Hepatocyte (in vitro differentiated cells): ENCODE data around the gene SRRM3. TPM values are rescaled to one million over a fixed set of nuclear protein-coding genes. Genes with fewer than 3 reads are reported as not detected.

ENCODE experiments used
- DNase-seq: peaks from one replicate; pipeline ENCODE4 v3.0.0-alpha.2; 2016; ENCODE audit warnings: low spot score
- H2AFZ ChIP-seq: fragments of 200-600 bp; sonication (generic); 2 replicates; pipeline ENCODE4 v1.6.0; 2016; ENCODE audit warnings: antibody characterized with exemption, mild to moderate bottlenecking
- H3K27ac ChIP-seq: fragments of 200-600 bp; sonication (generic); 2 replicates; pipeline ENCODE4 v1.5.1; 2016; ENCODE audit warnings: mild to moderate bottlenecking
- H3K27me3 ChIP-seq: fragments of 200-600 bp; sonication (generic); 2 replicates; pipeline ENCODE4 v1.6.1; 2016
- H3K36me3 ChIP-seq: fragments of 200-600 bp; sonication (generic); replicated peaks from 2 replicates; pipeline ENCODE4 v1.5.1; 2016; ENCODE audit warnings: low read depth; ENCODE audit not compliant: insufficient read depth
- H3K4me1 ChIP-seq: fragments of 200-600 bp; sonication (generic); 2 replicates; pipeline ENCODE4 v1.5.1; 2016; ENCODE audit warnings: mild to moderate bottlenecking, moderate library complexity; ENCODE audit not compliant: insufficient read depth
- H3K4me2 ChIP-seq: fragments of 200-600 bp; sonication (generic); 2 replicates; pipeline ENCODE4 v1.6.0; 2016
- H3K4me3 ChIP-seq: fragments of 200-600 bp; sonication (generic); 2 replicates; pipeline ENCODE4 v1.5.1; 2016; ENCODE audit warnings: mild to moderate bottlenecking
- H3K79me2 ChIP-seq: fragments of 200-600 bp; sonication (generic); 2 replicates; pipeline ENCODE4 v1.6.0; 2017; ENCODE audit warnings: mild to moderate bottlenecking
- H3K9me2 ChIP-seq: fragments of 200-600 bp; sonication (generic); replicated peaks from 2 replicates; pipeline ENCODE4 v1.6.0; 2017; ENCODE audit warnings: mild to moderate bottlenecking; ENCODE audit not compliant: insufficient read depth
- H3K9me3 ChIP-seq: fragments of 200-600 bp; sonication (generic); 2 replicates; pipeline ENCODE4 v1.5.1; 2016; ENCODE audit warnings: low read depth, mild to moderate bottlenecking
- H4K20me1 ChIP-seq: fragments of 200-600 bp; sonication (generic); 2 replicates; pipeline ENCODE4 v1.6.0; 2016; ENCODE audit warnings: mild to moderate bottlenecking; ENCODE audit not compliant: insufficient read depth, poor library complexity, severe bottlenecking
- EZH2 ChIP-seq: fragments of 200-600 bp; sonication (generic); IDR thresholded peaks from 2 replicates; pipeline ENCODE4 v1.6.1; 2016; ENCODE audit warnings: antibody characterized with exemption, mild to moderate bottlenecking, borderline replicate concordance
- EZH2phosphoT487 ChIP-seq: fragments of 200-600 bp; sonication (generic); IDR thresholded peaks from one replicate; pipeline ENCODE4 v1.6.1; 2018; ENCODE audit warnings: antibody characterized with exemption, mild to moderate bottlenecking, low read depth, moderate library complexity; ENCODE audit not compliant: unreplicated experiment, severe bottlenecking
- polyA plus RNA-seq: library from polyadenylated mRNA; unstranded; fragments of >200 nt; fragmentation: Nextera tagmentation; extraction: Ambion mirVana; gene quantifications from 2 replicates; pipeline ENCODE4 v1.2.1, GENCODE V29; 2016
- total RNA-seq: library from RNA; depleted of rRNA; stranded (reverse); fragments of >200 nt; gene quantifications from 2 replicates; pipeline ENCODE4 v1.2.3, GENCODE V29; 2014

Gene SRRM3
- total and polyA plus RNA-seq, 2 experiments from 2014 or later = 1.5 to 2.3 TPM

DNA sequence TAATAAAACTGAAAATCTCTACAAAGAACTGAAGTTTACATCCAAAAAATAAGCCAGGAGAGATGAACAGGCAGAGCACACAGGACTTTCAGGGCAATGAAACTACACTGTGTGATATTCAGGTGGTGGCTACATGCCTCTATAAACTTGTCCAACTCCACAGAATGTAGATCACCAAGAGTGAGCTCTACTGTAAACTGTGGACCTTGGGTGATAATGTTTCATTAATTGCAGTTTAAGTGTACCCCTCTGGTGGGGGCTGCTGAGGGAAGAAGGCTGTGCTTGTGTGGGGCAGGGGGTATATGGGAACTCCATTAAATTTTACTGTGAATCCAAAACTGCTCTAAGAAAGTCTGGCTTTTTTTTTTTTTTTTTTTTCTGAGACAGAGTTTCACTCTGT lies 134.4 kb downstream of the SRRM3 start:
- Histone ChIP-seq H2AFZ (no peak overlapping the region), H3K27me3 (no peaks in the 10 kb centered on the region), H3K4me2 (no peak overlapping the region), H3K9me2 (no peaks in the 10 kb centered on the region), H3K36me3 (no peaks in the 10 kb centered on the region), H3K27ac (no peak overlapping the region), H3K4me3 (no peak overlapping the region), H3K79me2 (peaks cover 99% of the 10 kb centered on the region), H4K20me1 (peaks cover 98% of the 10 kb centered on the region), H3K9me3 (no peaks in the 10 kb centered on the region), H3K4me1 (no peaks in the 10 kb centered on the region)
- TF ChIP-seq EZH2phosphoT487 (no peak), EZH2 (no peak)
- no peak for DNase-seq

Other genes with a start within 250 kb of the SRRM3 start
- 40.6 and 50.7 TPM in 2 replicates for gene TMEM120A, start 207.3 kb upstream of the SRRM3 start, total RNA-seq
- 91.1 and 99.5 TPM in 2 replicates for gene TMEM120A, start 207.3 kb upstream of the SRRM3 start, polyA plus RNA-seq
- 64.4 and 70.1 TPM in 2 replicates for gene STYXL1, start 153.9 kb upstream of the SRRM3 start, total RNA-seq
- gene STYXL1, start 153.9 kb upstream of the SRRM3 start, polyA plus RNA-seq = 56.3 and 64.6 TPM in 2 replicates
- gene MDH2, start 153.8 kb upstream of the SRRM3 start, total RNA-seq = 65.6 and 68.5 TPM in 2 replicates
- 236 and 252 TPM in 2 replicates for gene MDH2, start 153.8 kb upstream of the SRRM3 start, polyA plus RNA-seq
- gene HSPB1, start 100.8 kb downstream of the SRRM3 start, total RNA-seq = 186 and 205 TPM in 2 replicates
- 1,525 and 1,553 TPM in 2 replicates for gene HSPB1, start 100.8 kb downstream of the SRRM3 start, polyA plus RNA-seq
- 106 and 117 TPM in 2 replicates for gene YWHAG, start 157.1 kb downstream of the SRRM3 start, total RNA-seq
- 12.6 and 17.2 TPM in 2 replicates for gene YWHAG, start 157.1 kb downstream of the SRRM3 start, polyA plus RNA-seq
- gene SSC4D, start 207.8 kb downstream of the SRRM3 start, total RNA-seq = 6.9 and 9.7 TPM in 2 replicates
- gene SSC4D, start 207.8 kb downstream of the SRRM3 start, polyA plus RNA-seq = 11.0 and 14.5 TPM in 2 replicates
- gene ZP3, start 223.1 kb downstream of the SRRM3 start, total RNA-seq = not detected in 2 replicates
- gene ZP3, start 223.1 kb downstream of the SRRM3 start, polyA plus RNA-seq = 1.4 TPM in 1 of 2 replicates, not detected in the other